GM12878 (cell line): ENCODE measurements around the gene DMD. TPM values are rescaled to one million over a fixed set of nuclear protein-coding genes. Genes with fewer than 3 reads are reported as not detected.

Experiments used
- ATAC-seq: fragments of 200-7000 bp; cut with Tn5 transposase; 3 replicates; pipeline ENCODE4 v1.9.1; 2020; ENCODE audit warnings: mild to moderate bottlenecking, moderate library complexity
- BruUV-seq: library from RNA; stranded (reverse); fragments of 400-500 nt; replicated peaks from 2 replicates; lab custom pipeline; 2021; lab: Mats Ljungman, UMichigan
- CTCF ChIA-PET: fragments of 300-600 bp; sonication (Branson Sonifier 250); formaldehyde crosslinking; extraction: SDS; loops from one replicate; lab custom pipeline; 2021; ENCODE audit warnings: inconsistent platforms; lab: Yijun Ruan, JAX
- POLR2A ChIA-PET: fragments of 350-600 bp; formaldehyde crosslinking; extraction: SDS; loops from one replicate; lab custom pipeline; 2021; ENCODE audit warnings: inconsistent platforms; lab: Charles Lee
- RAD21 ChIA-PET: fragments of 300-600 bp; sonication (Branson Sonifier 250); formaldehyde crosslinking; loops from one replicate; lab custom pipeline; 2023; ENCODE audit warnings: antibody characterized with exemption; ENCODE audit not compliant: unreplicated experiment; lab: Charles Lee
- SMC1A ChIA-PET: fragments of 300-600 bp; sonication (Branson Sonifier 250); formaldehyde crosslinking; loops from one replicate; lab custom pipeline; 2023; ENCODE audit not compliant: unreplicated experiment, uncharacterized antibody; lab: Charles Lee
- DNase-seq: peaks from one replicate; pipeline ENCODE4 v3.0.0-alpha.2; 2011; ENCODE audit warnings: low read depth, low spot score
- FAIRE-seq: peaks from 3 replicates; lab custom pipeline; 2011; peaks lifted over from hg19 to GRCh38; lab: Jason Lieb, UNC
- H2AFZ ChIP-seq: 2 replicates; pipeline ENCODE4 v1.6.0; 2011; ENCODE audit warnings: low read depth, low read length, control low read depth; ENCODE audit not compliant: control insufficient read depth
- H3K27ac ChIP-seq: 2 replicates; pipeline ENCODE4 v1.5.1; 2011; ENCODE audit warnings: control low read depth; ENCODE audit not compliant: control insufficient read depth, insufficient read depth
- H3K27me3 ChIP-seq, 2 experiments: replicated peaks in 1 of 2; 2 replicates each; pipeline versions ENCODE4 v1.6.0 to v1.6.1; 2011; ENCODE audit warnings: low read length in 1 of 2; ENCODE audit not compliant: control insufficient read depth in 2 of 2, insufficient read depth in 2 of 2
- H3K36me3 ChIP-seq, 2 experiments: 2 replicates each; pipeline ENCODE4 v1.5.1; 2011; ENCODE audit warnings: low read length in 1 of 2; ENCODE audit not compliant: control insufficient read depth in 2 of 2, insufficient read depth in 2 of 2
- H3K4me1 ChIP-seq: 2 replicates; pipeline ENCODE4 v1.6.1; 2011; ENCODE audit warnings: mild to moderate bottlenecking, low read length, moderate library complexity, mixed read lengths; ENCODE audit not compliant: control insufficient read depth, insufficient read depth
- H3K4me2 ChIP-seq: 2 replicates; pipeline ENCODE4 v1.6.0; 2011; ENCODE audit warnings: control low read depth; ENCODE audit not compliant: control insufficient read depth, insufficient read depth
- H3K4me3 ChIP-seq: fragments of 200-600 bp; sonication (generic); 2 replicates; pipeline ENCODE4 v1.5.1; 2016
- H3K79me2 ChIP-seq: 2 replicates; pipeline ENCODE4 v1.6.0; 2011; ENCODE audit warnings: low read length; ENCODE audit not compliant: control insufficient read depth, insufficient read depth
- H3K9ac ChIP-seq: 2 replicates; pipeline ENCODE4 v1.8.0; 2011; ENCODE audit warnings: low read length, control low read depth, mixed read lengths; ENCODE audit not compliant: control insufficient read depth, insufficient read depth
- H3K9me3 ChIP-seq: replicated peaks from 3 replicates; pipeline ENCODE4 v1.5.1; 2011; ENCODE audit warnings: mild to moderate bottlenecking, low read length; ENCODE audit not compliant: control insufficient read depth, insufficient read depth
- H4K20me1 ChIP-seq: 2 replicates; pipeline ENCODE4 v1.6.0; 2011; ENCODE audit not compliant: control insufficient read depth, insufficient read depth
- EED ChIP-seq: sonication (generic); IDR thresholded peaks from 2 replicates; pipeline ENCODE4 v1.6.1; 2016; ENCODE audit warnings: antibody characterized with exemption, low read depth
- HDGF ChIP-seq: fragments of 450-650 bp; IDR thresholded peaks from 2 replicates; pipeline ENCODE4 v1.6.1; 2016; ENCODE audit warnings: antibody characterized with exemption
- MTA3 ChIP-seq: IDR thresholded peaks from 2 replicates; pipeline ENCODE4 v1.6.1; 2012; ENCODE audit warnings: low read length, inconsistent platforms, borderline replicate concordance
- NFYB ChIP-seq: IDR thresholded peaks from 2 replicates; pipeline ENCODE4 v1.6.1; 2011; ENCODE audit warnings: low read depth, mild to moderate bottlenecking, low read length, improper control_type of control experiment, moderate library complexity; ENCODE audit not compliant: insufficient read depth
- RAD21 ChIP-seq: IDR thresholded peaks from 2 replicates; pipeline ENCODE4 v1.6.1; 2011; ENCODE audit warnings: mild to moderate bottlenecking, low read depth, low read length, moderate library complexity; ENCODE audit not compliant: insufficient read depth
- SMAD1 ChIP-seq: fragments of 450-650 bp; IDR thresholded peaks from 2 replicates; pipeline ENCODE4 v1.6.1; 2018; ENCODE audit warnings: mild to moderate bottlenecking, low read depth; ENCODE audit not compliant: partially characterized antibody
- TARDBP ChIP-seq: IDR thresholded peaks from 2 replicates; pipeline ENCODE4 v1.6.1; 2016; ENCODE audit warnings: borderline replicate concordance
- ZNF592 ChIP-seq: fragments of 450-650 bp; IDR thresholded peaks from 2 replicates; pipeline ENCODE4 v1.6.1; 2017; ENCODE audit warnings: mild to moderate bottlenecking, moderate library complexity
- WGBS: methylation state at CpG from one replicate; pipeline ENCODE4 v1.1.6; 2016; ENCODE audit warnings: low lambda C conversion rate; ENCODE audit not compliant: insufficient replicate concordance, insufficient coverage; ENCODE audit errors: missing lambda C conversion rate; 5-methylcytosine and 5-hydroxymethylcytosine counted together
- in situ Hi-C: fragments of 300-500 bp; cut with MboI; formaldehyde crosslinking; loops from 9 replicates; pipeline ENCODE4 v1.14.3; 2018; ENCODE audit warnings: mixed read lengths
- intact Hi-C: fragments of 100-400 bp; cut with micrococcal nuclease; formaldehyde crosslinking; loops from one replicate; pipeline ENCODE4 v1.14.2; 2022; ENCODE audit not compliant: unreplicated experiment
- polyA plus RNA-seq, 11 experiments: library from polyadenylated mRNA; depleted of rRNA in 4 of 11; unstranded in 6 of 11; stranded (reverse) in 5 of 11; fragments of >200 nt; fragmentation: Nextera tagmentation in 4 of 11; fragmentation: Illumina TruSeq in 1 of 11; extraction: Ambion mirVana in 4 of 11; extraction: Trizol in 1 of 11; gene quantifications; 1 replicate in 1 of 11; 2 replicates in 10 of 11; pipeline versions ENCODE4 v1.2.1 to v1.2.3, GENCODE V29; 2011 to 2016; ENCODE audit warnings: inconsistent platforms in 2 of 11, missing spikeins in 2 of 11, low read depth in 1 of 11
- total RNA-seq, 4 experiments: library from RNA; depleted of rRNA in 3 of 4; stranded (reverse); fragments of >200 nt in 3 of 4; fragmentation: Illumina TruSeq in 1 of 4; extraction: Trizol in 1 of 4; gene quantifications; 2 replicates each; pipeline versions ENCODE4 v1.2.1 to v1.2.3, GENCODE V29; 2013 to 2021
- TF ChIP-seq, protein P1 (sequence below): fragments of 450-650 bp; formaldehyde crosslinking; IDR thresholded peaks from 2 replicates; pipeline ENCODE4 v1.5.0; 2022; ENCODE audit warnings: mild to moderate bottlenecking, missing genetic modification characterization
- TF ChIP-seq, protein P2 (sequence below): IDR thresholded peaks from 2 replicates; pipeline ENCODE4 v1.6.1; 2012; ENCODE audit warnings: low read length, inconsistent platforms

Gene DMD
- total and polyA plus RNA-seq, 10 of the 15 experiments (the other 5 are each of a cell fraction or from before 2014, with no cell fraction given), result 1.4 to 24.3 (median 4.3) TPM

DNA sequence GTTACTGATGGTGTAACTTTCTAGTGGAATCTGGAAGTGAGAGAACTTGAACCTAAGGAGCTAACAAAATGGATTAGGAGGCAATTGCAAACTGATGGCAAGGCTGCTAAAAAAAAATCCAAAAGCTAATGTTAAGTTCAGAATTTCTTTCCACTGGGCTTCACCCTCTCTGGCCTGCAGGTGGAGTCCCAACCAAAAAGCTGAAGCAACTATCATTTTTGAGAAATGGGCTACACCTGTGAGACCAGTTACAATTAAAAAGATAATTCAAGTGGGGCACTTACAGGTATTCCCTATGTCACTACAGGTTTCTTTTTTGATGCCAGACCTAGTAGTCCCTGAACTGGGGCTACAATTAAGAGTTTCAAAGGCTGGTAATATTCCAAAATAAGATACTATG, 1997.4 kb downstream of the DMD start (continued):
- no peak for TF ChIP-seq ZNF592
- no peak for TF ChIP-seq SMAD1
- peak; percentile 83 for TF ChIP-seq RAD21

DNA sequence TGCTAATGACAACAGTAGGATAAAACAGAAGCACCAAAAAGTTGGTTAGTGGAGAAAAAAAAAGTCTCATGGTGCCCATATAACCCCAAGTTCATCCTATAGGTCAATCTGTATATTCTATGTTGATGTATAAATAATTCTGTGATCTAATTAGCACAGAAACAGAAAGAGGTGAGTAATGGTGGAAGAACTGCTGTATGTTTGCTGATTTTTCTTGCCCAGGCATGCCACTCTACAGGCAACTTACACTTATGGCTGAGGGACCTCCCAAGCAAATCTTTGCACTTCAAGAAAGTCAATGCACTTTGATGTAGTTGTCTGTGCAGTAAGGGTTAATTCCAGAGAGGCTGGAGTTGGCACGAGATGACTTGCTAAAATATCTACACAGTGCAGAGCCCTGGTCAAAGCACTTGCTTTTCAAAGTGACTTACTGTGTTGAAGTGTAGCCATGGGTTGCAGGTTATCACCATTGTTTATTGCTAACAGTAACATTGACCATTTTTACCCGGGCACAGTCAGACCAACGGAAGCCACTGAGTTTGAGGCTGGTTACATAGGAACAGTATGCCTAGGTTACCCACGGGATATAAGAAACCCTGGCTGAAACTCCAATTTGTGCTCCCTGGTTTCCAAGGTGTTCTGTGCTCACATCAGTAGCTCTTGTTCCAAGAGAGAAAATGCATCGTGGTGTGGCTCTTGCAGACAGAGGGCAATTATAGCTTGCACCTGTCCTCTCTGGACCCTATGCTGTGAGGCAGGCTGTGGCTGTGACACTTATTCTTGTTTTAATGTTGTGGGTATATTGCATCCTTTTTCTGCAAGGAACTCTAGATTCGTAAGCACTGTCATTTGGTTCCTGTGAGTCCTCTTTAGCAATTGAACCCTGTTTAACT, 1998.2 kb downstream of the DMD start:
- DNase-seq (no peak), ATAC-seq (peak; percentile 31), FAIRE-seq (no peak)
- Histone ChIP-seq H3K79me2 (no peaks in the 10 kb centered on the region), H3K4me2 (no peak overlapping the region), H2AFZ (no peak overlapping the region), H3K36me3 (no peaks in the 10 kb centered on the region), H4K20me1 (no peaks in the 10 kb centered on the region), H3K9me3 (no peaks in the 10 kb centered on the region), H3K4me1 (no peaks in the 10 kb centered on the region), H3K9ac (no peak overlapping the region), H3K27ac (no peak overlapping the region), H3K27me3 (no peaks in the 10 kb centered on the region), H3K4me3 (no peak overlapping the region)
- ChIA-PET SMC1A (interaction anchor here (0.7 to 11.8 kb wide), 37 partner anchors 8 to 453 kb away, joined by 3 to 213 read pairs (median 4); no protein-coding TSS in a partner anchor), POLR2A (interaction anchor here (0.6 to 1.2 kb wide), 3 partner anchors 9 to 176 kb away, joined by 3 to 4 read pairs (median 4); no protein-coding TSS in a partner anchor), CTCF (interaction anchor here (0.7 to 8.9 kb wide), 42 partner anchors 9 to 477 kb away, joined by 3 to 187 read pairs (median 4); no protein-coding TSS in a partner anchor), RAD21 (interaction anchor here (0.6 to 8.5 kb wide), 23 partner anchors 9 to 689 kb away, joined by 3 to 127 read pairs (median 5); no protein-coding TSS in a partner anchor)
- in situ Hi-C loops (loop anchor here (10.0 kb wide), 1 partner anchor 202 kb away; no protein-coding TSS in a partner anchor), intact Hi-C loops (no loop called here)
- WGBS, result under 1% methylated on average over 6 of the region's 6 CpGs
- no TSS peak for BruUV-seq
- TF ChIP-seq, protein P1, sequence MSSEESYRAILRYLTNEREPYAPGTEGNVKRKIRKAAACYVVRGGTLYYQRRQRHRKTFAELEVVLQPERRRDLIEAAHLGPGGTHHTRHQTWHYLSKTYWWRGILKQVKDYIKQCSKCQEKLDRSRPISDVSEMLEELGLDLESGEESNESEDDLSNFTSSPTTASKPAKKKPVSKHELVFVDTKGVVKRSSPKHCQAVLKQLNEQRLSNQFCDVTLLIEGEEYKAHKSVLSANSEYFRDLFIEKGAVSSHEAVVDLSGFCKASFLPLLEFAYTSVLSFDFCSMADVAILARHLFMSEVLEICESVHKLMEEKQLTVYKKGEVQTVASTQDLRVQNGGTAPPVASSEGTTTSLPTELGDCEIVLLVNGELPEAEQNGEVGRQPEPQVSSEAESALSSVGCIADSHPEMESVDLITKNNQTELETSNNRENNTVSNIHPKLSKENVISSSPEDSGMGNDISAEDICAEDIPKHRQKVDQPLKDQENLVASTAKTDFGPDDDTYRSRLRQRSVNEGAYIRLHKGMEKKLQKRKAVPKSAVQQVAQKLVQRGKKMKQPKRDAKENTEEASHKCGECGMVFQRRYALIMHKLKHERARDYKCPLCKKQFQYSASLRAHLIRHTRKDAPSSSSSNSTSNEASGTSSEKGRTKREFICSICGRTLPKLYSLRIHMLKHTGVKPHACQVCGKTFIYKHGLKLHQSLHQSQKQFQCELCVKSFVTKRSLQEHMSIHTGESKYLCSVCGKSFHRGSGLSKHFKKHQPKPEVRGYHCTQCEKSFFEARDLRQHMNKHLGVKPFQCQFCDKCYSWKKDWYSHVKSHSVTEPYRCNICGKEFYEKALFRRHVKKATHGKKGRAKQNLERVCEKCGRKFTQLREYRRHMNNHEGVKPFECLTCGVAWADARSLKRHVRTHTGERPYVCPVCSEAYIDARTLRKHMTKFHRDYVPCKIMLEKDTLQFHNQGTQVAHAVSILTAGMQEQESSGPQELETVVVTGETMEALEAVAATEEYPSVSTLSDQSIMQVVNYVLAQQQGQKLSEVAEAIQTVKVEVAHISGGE (CRISPR knock-in tag), result no peak
- TF ChIP-seq, protein P2, sequence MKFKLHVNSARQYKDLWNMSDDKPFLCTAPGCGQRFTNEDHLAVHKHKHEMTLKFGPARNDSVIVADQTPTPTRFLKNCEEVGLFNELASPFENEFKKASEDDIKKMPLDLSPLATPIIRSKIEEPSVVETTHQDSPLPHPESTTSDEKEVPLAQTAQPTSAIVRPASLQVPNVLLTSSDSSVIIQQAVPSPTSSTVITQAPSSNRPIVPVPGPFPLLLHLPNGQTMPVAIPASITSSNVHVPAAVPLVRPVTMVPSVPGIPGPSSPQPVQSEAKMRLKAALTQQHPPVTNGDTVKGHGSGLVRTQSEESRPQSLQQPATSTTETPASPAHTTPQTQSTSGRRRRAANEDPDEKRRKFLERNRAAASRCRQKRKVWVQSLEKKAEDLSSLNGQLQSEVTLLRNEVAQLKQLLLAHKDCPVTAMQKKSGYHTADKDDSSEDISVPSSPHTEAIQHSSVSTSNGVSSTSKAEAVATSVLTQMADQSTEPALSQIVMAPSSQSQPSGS, result no peak
- no peak for TF ChIP-seq HDGF
- TF ChIP-seq MTA3, result no peak
- TF ChIP-seq TARDBP, result no peak
- TF ChIP-seq NFYB, result no peak
- TF ChIP-seq EED, result no peak
